Measurements from ENCODE around the gene ZNF385A. TPM values are rescaled to one million over a fixed set of nuclear protein-coding genes. Genes with fewer than 3 reads are reported as not detected.

ZNF385A gene
- total and polyA plus RNA-seq, 2 of the 4 experiments (the other 2 are of a cell fraction), result 0.36 to 2.5 TPM

DNA sequence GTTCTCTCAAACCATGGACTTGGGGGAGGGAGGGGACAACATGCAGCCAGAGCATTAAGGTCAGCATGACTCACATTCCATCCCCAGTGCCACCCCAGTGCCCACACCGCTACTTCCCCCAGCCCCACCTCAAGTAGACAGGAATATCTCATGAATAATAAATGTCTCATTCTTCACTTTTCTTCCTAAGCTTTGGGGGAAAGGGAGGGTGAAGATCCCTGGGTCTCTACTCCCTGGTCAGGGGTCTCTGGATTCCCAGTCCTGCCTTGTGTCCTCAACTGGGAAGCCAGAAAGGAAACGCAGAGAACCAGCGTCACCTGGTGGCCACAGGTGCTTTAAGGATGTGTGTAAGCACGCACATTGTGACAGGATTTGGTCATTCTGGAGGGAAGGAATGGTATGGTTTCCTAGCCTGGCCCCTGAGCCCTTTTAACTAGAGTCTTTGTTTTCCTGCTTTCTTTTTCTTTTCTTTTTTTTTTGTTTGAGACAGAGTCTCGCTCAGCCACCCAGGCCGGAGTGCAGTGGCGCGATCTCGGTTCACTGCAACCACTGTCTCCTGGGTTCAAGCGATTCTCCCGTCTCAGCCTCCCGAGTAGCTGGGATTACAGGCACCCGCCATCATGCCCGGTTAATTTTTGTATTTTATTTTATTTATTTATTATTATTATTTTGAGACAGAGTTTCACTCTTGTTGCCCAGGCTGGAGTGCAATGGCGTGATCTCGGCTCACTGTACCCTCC is 23.6 kb downstream of the ZNF385A start:
- no peak overlapping the region for H3K9ac ChIP-seq (ENCODE audit: low read depth, low read length)
- H3K79me1 ChIP-seq (ENCODE audit: low read depth in 1 of 2, low read length in 2 of 2), result peaks cover 0 to 24% of the 10 kb centered on the region in 2 experiments; a peak in 2 of 4 replicates
- peak overlapping the region; percentile 75 for H3K4ac ChIP-seq (ENCODE audit: low read depth, low read length)
- peak overlapping the region; percentile 20; the same call in 1 of the 2 replicates for H3K23ac ChIP-seq (ENCODE audit: low read depth, low read length)
- H3K36me3 ChIP-seq (ENCODE audit: control insufficient read depth, insufficient read depth, low read length), result no peaks in the 10 kb centered on the region
- peak overlapping the region; percentile 4 for H2BK5ac ChIP-seq (ENCODE audit: low read depth, low read length, poor library complexity, severe bottlenecking)
- no peaks in the 10 kb centered on the region for H4K20me1 ChIP-seq (ENCODE audit: insufficient read depth, low read length)
- H3K4me2 ChIP-seq (ENCODE audit: low read depth, low read length), result no peak overlapping the region
- dilution Hi-C loops (cut with HindIII; ENCODE audit: low sequenced_read_pairs, unreplicated experiment), result no loop called here
- H2AK9ac ChIP-seq (replicated peaks; ENCODE audit: low read depth, low read length, poor library complexity), result peak overlapping the region; percentile 89
- peak overlapping the region; percentile 32; the same call in 2 of the 3 replicates for H2BK15ac ChIP-seq (ENCODE audit: low read depth, low read length)
- peaks cover 16% of the 10 kb centered on the region for H3K4me1 ChIP-seq (ENCODE audit: control insufficient read depth, insufficient read depth, low read length)
- peak; percentile 82 for DNase-seq
- H2AFZ ChIP-seq (replicated peaks; ENCODE audit: low read length, poor library complexity), result peak overlapping the region; percentile 76
- H3K9me3 ChIP-seq (ENCODE audit: control insufficient read depth, insufficient read depth, low read length), result no peaks in the 10 kb centered on the region
- 0 out of 2 replicates have a peak, but pooled peaks cover 15% of the 10 kb centered on the region for H3K9me1 ChIP-seq (ENCODE audit: insufficient read depth, low read length)
- BruUV-seq (replicated peaks), result no TSS peak
- in situ Hi-C loops (cut with MboI; ENCODE audit: low sequenced_read_pairs), result loop anchor here (5.0 kb wide), 2 partner anchors 69 to 139 kb away; no protein-coding TSS in a partner anchor
- peak overlapping the region; percentile 3 to 85; a peak in 1 of 4 replicates for H4K8ac ChIP-seq (ENCODE audit: low read depth in 2 of 2, low read length in 2 of 2)
- H3K14ac ChIP-seq (replicated peaks; ENCODE audit: low read depth, low read length), result peak overlapping the region; percentile 82; the same call in 1 of the 2 replicates
- TF ChIP-seq RAD21 (IDR thresholded peaks at IDR 0.05; ENCODE audit: low read length) (peak; percentile 92), MAZ (IDR thresholded peaks at IDR 0.05; ENCODE audit: borderline replicate concordance, low read depth, low read length) (peak; percentile 32; the same call in 1 of the 2 replicates), SMC3 (IDR thresholded peaks at IDR 0.05; ENCODE audit: low read depth, low read length) (peak; percentile 90), POLR2A (IDR thresholded peaks at IDR 0.05; ENCODE audit: low read depth, low read length) (peak; percentile 44; the same call in 1 of the 2 replicates), RCOR1 (IDR thresholded peaks at IDR 0.05; ENCODE audit: insufficient replicate concordance, low read length) (no peak)
- TF ChIP-seq, protein P1, sequence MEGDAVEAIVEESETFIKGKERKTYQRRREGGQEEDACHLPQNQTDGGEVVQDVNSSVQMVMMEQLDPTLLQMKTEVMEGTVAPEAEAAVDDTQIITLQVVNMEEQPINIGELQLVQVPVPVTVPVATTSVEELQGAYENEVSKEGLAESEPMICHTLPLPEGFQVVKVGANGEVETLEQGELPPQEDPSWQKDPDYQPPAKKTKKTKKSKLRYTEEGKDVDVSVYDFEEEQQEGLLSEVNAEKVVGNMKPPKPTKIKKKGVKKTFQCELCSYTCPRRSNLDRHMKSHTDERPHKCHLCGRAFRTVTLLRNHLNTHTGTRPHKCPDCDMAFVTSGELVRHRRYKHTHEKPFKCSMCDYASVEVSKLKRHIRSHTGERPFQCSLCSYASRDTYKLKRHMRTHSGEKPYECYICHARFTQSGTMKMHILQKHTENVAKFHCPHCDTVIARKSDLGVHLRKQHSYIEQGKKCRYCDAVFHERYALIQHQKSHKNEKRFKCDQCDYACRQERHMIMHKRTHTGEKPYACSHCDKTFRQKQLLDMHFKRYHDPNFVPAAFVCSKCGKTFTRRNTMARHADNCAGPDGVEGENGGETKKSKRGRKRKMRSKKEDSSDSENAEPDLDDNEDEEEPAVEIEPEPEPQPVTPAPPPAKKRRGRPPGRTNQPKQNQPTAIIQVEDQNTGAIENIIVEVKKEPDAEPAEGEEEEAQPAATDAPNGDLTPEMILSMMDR (conservative IDR thresholded peaks at IDR 0.05; ENCODE audit: low read depth, low read length), result peak; percentile 93
- intact Hi-C loops (cut with micrococcal nuclease), result loop anchor here (1.0 kb wide), 1 partner anchor 67 kb away; no protein-coding TSS in a partner anchor
- no peak overlapping the region for H3K18ac ChIP-seq (ENCODE audit: low read depth, low read length)
- POLR2A ChIA-PET (ENCODE audit: unreplicated experiment), result no interaction called here
- H4K5ac ChIP-seq (ENCODE audit: low read depth, low read length), result no peak overlapping the region
- H2AK5ac ChIP-seq (ENCODE audit: low read depth, low read length), result peak overlapping the region; percentile 85
- CTCF ChIA-PET, result interaction anchor here (0.6 to 2.2 kb wide), 5 partner anchors 24 to 140 kb away, joined by 3 to 5 read pairs (median 5); no protein-coding TSS in a partner anchor
- no peak overlapping the region for H3K4me3 ChIP-seq (ENCODE audit: insufficient read depth, low read depth, low read length)
- H3K27ac ChIP-seq (ENCODE audit: insufficient read depth, low read length), result no peak overlapping the region
- 67% methylated on average over 6 of the region's 16 CpGs; no CpG with 5 or more reads in 1 of the 2 experiments for WGBS, 2 experiments (ENCODE audit: extremely low coverage in 2 of 2, insufficient read length in 1 of 2)
- no peak overlapping the region for H3K56ac ChIP-seq (ENCODE audit: extremely low read depth, insufficient read depth, low read length)
- H3K27me3 ChIP-seq (ENCODE audit: control insufficient read depth, insufficient read depth, low read length), result no peaks in the 10 kb centered on the region
- ATAC-seq (ENCODE audit: low read depth), result peak; percentile 18
- peak overlapping the region; percentile 52; the same call in 1 of the 2 replicates for H2BK120ac ChIP-seq (ENCODE audit: low read depth, low read length)
- peak overlapping the region; percentile 83; the same call in 1 of the 2 replicates for H4K91ac ChIP-seq (ENCODE audit: insufficient read depth, low read depth, low read length)
- H2BK20ac ChIP-seq (ENCODE audit: low read depth, low read length), result no peak overlapping the region
